HG03521 (cell line): ENCODE results near the gene PSMA7.

Experiments
- ATAC-seq: cut with Tn5 transposase; IDR thresholded peaks from one replicate; pipeline ENCODE4 v1.9.1; 2021; ENCODE audit warnings: mild to moderate bottlenecking, moderate library complexity; ENCODE audit not compliant: unreplicated experiment

The PSMA7 gene

GRCh38 chr20:62143081-62143956 is at the start of gene PSMA7, which contains the start of gene SS18L1:
PSMA7 (minus strand) TSS chr20:62143394; CDS start chr20:62143303, 91 bp downstream.
SS18L1 (plus strand) TSS chr20:62143769; CDS start chr20:62143821, 52 bp downstream.
- peak; percentile 66 for ATAC-seq

- ATAC-seq: no peak
Observed at GRCh38 chr20:62192635-62193034, 49.4 kb upstream of the PSMA7 start.

GRCh38 chr20:62191781-62192559 is 48.8 kb upstream of the PSMA7 start:
- no peak for ATAC-seq

- ATAC-seq: no peak
Observed at GRCh38 chr20:62190639-62191411, 47.6 kb upstream of the PSMA7 start.

- ATAC-seq: no peak
Observed at GRCh38 chr20:62186887-62187866, 44.0 kb upstream of the PSMA7 start.

- no peak for ATAC-seq
Observed at GRCh38 chr20:62186096-62186426, 42.9 kb upstream of the PSMA7 start.

- ATAC-seq: no peak
Observed at GRCh38 chr20:62183426-62184142, 40.4 kb upstream of the PSMA7 start.

GRCh38 chr20:62182469-62183425 is 39.6 kb upstream of the PSMA7 start, which contains the start of gene MTG2:
MTG2 (plus strand) TSS chr20:62183028; CDS start chr20:62193421, 10,393 bp downstream.
- ATAC-seq: peak; percentile 91

- ATAC-seq: no peak
Observed at GRCh38 chr20:62181808-62182207, 38.6 kb upstream of the PSMA7 start.

GRCh38 chr20:62179162-62179504 is 35.9 kb upstream of the PSMA7 start:
- no peak for ATAC-seq

GRCh38 chr20:62178316-62179161 is 35.3 kb upstream of the PSMA7 start:
- ATAC-seq: no peak

GRCh38 chr20:62177307-62177706 is 34.1 kb upstream of the PSMA7 start:
- no peak for ATAC-seq

GRCh38 chr20:62176866-62177265 is 33.7 kb upstream of the PSMA7 start:
- no peak for ATAC-seq

GRCh38 chr20:62175711-62176110 is 32.5 kb upstream of the PSMA7 start:
- no peak for ATAC-seq

GRCh38 chr20:62174870-62175624 is 31.9 kb upstream of the PSMA7 start:
- no peak for ATAC-seq

GRCh38 chr20:62174021-62174804 is 31.0 kb upstream of the PSMA7 start:
- ATAC-seq: no peak
